Smooth muscle cell (in vitro differentiated cells): Measurements from ENCODE around the gene BHLHA15. TPM values are rescaled to one million over a fixed set of nuclear protein-coding genes. Genes with fewer than 3 reads are reported as not detected.

Experiments
- DNase-seq: peaks from one replicate; lab custom pipeline; 2025; ENCODE audit not compliant: unreplicated experiment; lab: John Stamatoyannopoulos, UW
- H2AFZ ChIP-seq: fragments of 200-600 bp; sonication (generic); 2 replicates; pipeline ENCODE4 v1.6.0; 2016; ENCODE audit warnings: antibody characterized with exemption, low read depth, mild to moderate bottlenecking
- H3F3A ChIP-seq: fragments of 200-600 bp; sonication (generic); 2 replicates; pipeline ENCODE4 v1.6.0; 2017; ENCODE audit warnings: antibody characterized with exemption, low read depth
- H3K27ac ChIP-seq: fragments of 200-600 bp; sonication (generic); 2 replicates; pipeline ENCODE4 v1.5.1; 2016; ENCODE audit warnings: low read depth, mild to moderate bottlenecking
- H3K27me3 ChIP-seq: fragments of 200-600 bp; sonication (generic); 2 replicates; pipeline ENCODE4 v1.6.1; 2016; ENCODE audit warnings: low read depth, mild to moderate bottlenecking
- H3K36me3 ChIP-seq: fragments of 200-600 bp; sonication (generic); 2 replicates; pipeline ENCODE4 v1.5.1; 2016; ENCODE audit warnings: low read depth
- H3K4me1 ChIP-seq: fragments of 200-600 bp; sonication (generic); 2 replicates; pipeline ENCODE4 v1.5.1; 2016; ENCODE audit warnings: low read depth
- H3K4me2 ChIP-seq: fragments of 200-600 bp; sonication (generic); 2 replicates; pipeline ENCODE4 v1.6.0; 2016; ENCODE audit warnings: mild to moderate bottlenecking
- H3K4me3 ChIP-seq: fragments of 200-600 bp; sonication (generic); 2 replicates; pipeline ENCODE4 v1.5.1; 2016; ENCODE audit warnings: mild to moderate bottlenecking
- H3K79me2 ChIP-seq: fragments of 200-600 bp; sonication (generic); 2 replicates; pipeline ENCODE4 v1.6.0; 2016; ENCODE audit warnings: low read depth, mild to moderate bottlenecking
- H3K9ac ChIP-seq: fragments of 200-600 bp; sonication (generic); 2 replicates; pipeline ENCODE4 v1.6.0; 2016; ENCODE audit warnings: low read depth
- H3K9me3 ChIP-seq: fragments of 200-600 bp; sonication (generic); replicated peaks from 2 replicates; pipeline ENCODE4 v1.5.1; 2016; ENCODE audit warnings: low read depth
- H4K20me1 ChIP-seq: fragments of 200-600 bp; sonication (generic); 2 replicates; pipeline ENCODE4 v1.6.0; 2016; ENCODE audit warnings: low read depth
- WGBS: methylation state at CpG from one replicate; pipeline ENCODE4 v1.1.7; 2016; ENCODE audit warnings: low lambda C conversion rate; 5-methylcytosine and 5-hydroxymethylcytosine counted together
- polyA plus RNA-seq: library from polyadenylated mRNA; unstranded; fragments of >200 nt; fragmentation: Nextera tagmentation; extraction: Ambion mirVana; gene quantifications from 2 replicates; pipeline ENCODE4 v1.2.1, GENCODE V29; 2016
- total RNA-seq: library from RNA; depleted of rRNA; stranded (reverse); fragments of >200 nt; gene quantifications from 2 replicates; pipeline ENCODE4 v1.2.3, GENCODE V29; 2014
- TF ChIP-seq, protein P1 (sequence below): fragments of 200-600 bp; sonication (generic); IDR thresholded peaks from 2 replicates; pipeline ENCODE4 v1.5.1; 2017; ENCODE audit warnings: borderline replicate concordance, mild to moderate bottlenecking, antibody characterized with exemption; ENCODE audit not compliant: insufficient read depth, poor library complexity, severe bottlenecking

The BHLHA15 gene
- total and polyA plus RNA-seq, 2 experiments from 2014 or later: 0.27 to 1.3 TPM

GRCh38 chr7:98194186-98194585 lies 17.1 kb upstream of the BHLHA15 start:
- no peak overlapping the region for H2AFZ ChIP-seq

GRCh38 chr7:98194672-98195457 lies 16.4 kb upstream of the BHLHA15 start:
- H3K4me2 ChIP-seq: no peak overlapping the region
- no peak for DNase-seq
- no peak overlapping the region for H2AFZ ChIP-seq
- no peaks in the 10 kb centered on the region for H3F3A ChIP-seq
- no peak overlapping the region for H3K4me3 ChIP-seq
- H3K9ac ChIP-seq: no peak overlapping the region
- H4K20me1 ChIP-seq: no peaks in the 10 kb centered on the region
- TF ChIP-seq, protein P1, sequence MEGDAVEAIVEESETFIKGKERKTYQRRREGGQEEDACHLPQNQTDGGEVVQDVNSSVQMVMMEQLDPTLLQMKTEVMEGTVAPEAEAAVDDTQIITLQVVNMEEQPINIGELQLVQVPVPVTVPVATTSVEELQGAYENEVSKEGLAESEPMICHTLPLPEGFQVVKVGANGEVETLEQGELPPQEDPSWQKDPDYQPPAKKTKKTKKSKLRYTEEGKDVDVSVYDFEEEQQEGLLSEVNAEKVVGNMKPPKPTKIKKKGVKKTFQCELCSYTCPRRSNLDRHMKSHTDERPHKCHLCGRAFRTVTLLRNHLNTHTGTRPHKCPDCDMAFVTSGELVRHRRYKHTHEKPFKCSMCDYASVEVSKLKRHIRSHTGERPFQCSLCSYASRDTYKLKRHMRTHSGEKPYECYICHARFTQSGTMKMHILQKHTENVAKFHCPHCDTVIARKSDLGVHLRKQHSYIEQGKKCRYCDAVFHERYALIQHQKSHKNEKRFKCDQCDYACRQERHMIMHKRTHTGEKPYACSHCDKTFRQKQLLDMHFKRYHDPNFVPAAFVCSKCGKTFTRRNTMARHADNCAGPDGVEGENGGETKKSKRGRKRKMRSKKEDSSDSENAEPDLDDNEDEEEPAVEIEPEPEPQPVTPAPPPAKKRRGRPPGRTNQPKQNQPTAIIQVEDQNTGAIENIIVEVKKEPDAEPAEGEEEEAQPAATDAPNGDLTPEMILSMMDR: no peak
- H3K79me2 ChIP-seq: no peaks in the 10 kb centered on the region
- no peaks in the 10 kb centered on the region for H3K36me3 ChIP-seq
- WGBS: 96% methylated on average over 8 of the region's 8 CpGs
- H3K9me3 ChIP-seq: no peaks in the 10 kb centered on the region
- no peaks in the 10 kb centered on the region for H3K27me3 ChIP-seq
- no peaks in the 10 kb centered on the region for H3K4me1 ChIP-seq
- H3K27ac ChIP-seq: no peak overlapping the region

More at GRCh38 chr7:98194186-98194585, 17.1 kb upstream of the BHLHA15 start:
- no peak overlapping the region for H3K27ac ChIP-seq
- WGBS: 97% methylated on average over 28 of the region's 28 CpGs
- no peaks in the 10 kb centered on the region for H3K36me3 ChIP-seq
- no peaks in the 10 kb centered on the region for H3K79me2 ChIP-seq
- no peaks in the 10 kb centered on the region for H3F3A ChIP-seq
- H3K9ac ChIP-seq: no peak overlapping the region
- TF ChIP-seq, protein P1: no peak
- H3K4me3 ChIP-seq: no peak overlapping the region
- H3K4me2 ChIP-seq: no peak overlapping the region
- DNase-seq: no peak
- no peaks in the 10 kb centered on the region for H3K27me3 ChIP-seq
- no peaks in the 10 kb centered on the region for H3K4me1 ChIP-seq
- no peaks in the 10 kb centered on the region for H4K20me1 ChIP-seq
- no peaks in the 10 kb centered on the region for H3K9me3 ChIP-seq

DNA sequence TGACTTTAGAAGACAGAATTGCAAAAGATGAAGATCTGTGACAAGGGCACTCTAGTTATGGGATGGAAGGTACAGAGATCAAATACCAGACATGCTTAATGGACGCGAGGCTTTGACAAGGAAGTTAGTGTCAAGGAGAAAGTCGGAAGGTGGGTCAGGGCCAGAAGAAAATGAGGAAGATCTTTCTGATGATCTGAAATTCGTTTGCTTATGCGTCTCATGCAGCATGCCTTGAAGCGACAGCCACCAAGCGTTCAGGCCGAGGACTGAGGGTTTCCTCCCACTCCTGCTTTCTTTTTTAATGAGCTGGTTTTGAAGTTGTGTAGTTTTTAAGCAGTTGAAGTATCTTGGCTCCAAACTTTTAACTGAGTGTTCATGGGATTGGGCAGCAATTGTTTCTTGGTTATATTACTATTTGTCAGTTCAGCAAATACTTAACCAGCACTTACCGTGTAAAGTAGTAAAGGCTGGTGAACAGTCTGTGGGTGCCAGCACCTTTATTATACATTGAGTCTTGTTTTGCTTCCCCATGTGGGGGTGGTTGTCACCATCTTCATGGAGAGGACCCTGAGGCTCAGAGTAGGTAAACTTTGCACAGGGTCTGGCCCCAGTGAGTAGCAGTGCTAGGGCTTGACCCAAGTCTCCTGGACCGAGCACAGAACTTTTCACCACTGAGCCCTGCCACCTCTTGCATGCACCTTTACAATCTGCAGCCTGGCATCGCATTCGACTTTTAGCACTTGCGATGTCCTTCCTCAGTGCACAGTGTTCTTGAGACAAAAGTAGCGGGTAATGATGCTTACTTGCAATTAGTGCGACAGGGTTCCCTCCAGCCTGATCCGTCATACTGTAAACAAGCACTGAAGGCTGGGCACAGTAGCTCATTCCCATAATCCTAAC lies 14.3 kb upstream of the BHLHA15 start:
- no peak overlapping the region for H3K9ac ChIP-seq
- 93% methylated on average over 16 of the region's 16 CpGs for WGBS

More for the DNA sequence above, 14.3 kb upstream of the BHLHA15 start:
- no peak overlapping the region for H3K4me3 ChIP-seq
- no peaks in the 10 kb centered on the region for H3K9me3 ChIP-seq
- peaks cover 3% of the 10 kb centered on the region for H4K20me1 ChIP-seq
- no peak overlapping the region for H3K4me2 ChIP-seq
- H3K27me3 ChIP-seq: no peaks in the 10 kb centered on the region
- no peak for DNase-seq
- TF ChIP-seq, protein P1: no peak
- H3F3A ChIP-seq: no peaks in the 10 kb centered on the region
- no peaks in the 10 kb centered on the region for H3K36me3 ChIP-seq
- no peak overlapping the region for H2AFZ ChIP-seq
- H3K27ac ChIP-seq: no peak overlapping the region
- H3K79me2 ChIP-seq: no peaks in the 10 kb centered on the region
- no peaks in the 10 kb centered on the region for H3K4me1 ChIP-seq
